Spleen (tissue), 7 donors: Measurements from ENCODE around the gene RGS9BP.

Experiments
- CTCF ChIP-seq, 11 experiments: fragments of 200-600 bp in 7 of 11; fragments of 450-650 bp in 4 of 11; sonication (generic) in 4 of 11; IDR thresholded peaks in 8 of 11; conservative IDR thresholded peaks in 3 of 11; 1 replicate in 7 of 11; 2 replicates in 4 of 11; pipeline versions ENCODE4 v1.4.0 to v1.8.0; 2016 to 2021; ENCODE audit warnings: antibody characterized with exemption in 11 of 11, inconsistent platforms in 4 of 11, mild to moderate bottlenecking in 1 of 11
- POLR2A ChIP-seq, 3 donors: fragments of 450-650 bp; IDR thresholded peaks; one replicate each; pipeline ENCODE4 v1.5.1; 2017; ENCODE audit warnings: antibody characterized with exemption in 3 of 3, mild to moderate bottlenecking in 1 of 3
- donor health status: DM: no; HTN: no; CAD: no; lungs with moderate emphysema.
- donor health status: DM: no; HTN: no; CAD: no.
- donor health status: DM: no; HTN: no; CAD: no.

DNA sequence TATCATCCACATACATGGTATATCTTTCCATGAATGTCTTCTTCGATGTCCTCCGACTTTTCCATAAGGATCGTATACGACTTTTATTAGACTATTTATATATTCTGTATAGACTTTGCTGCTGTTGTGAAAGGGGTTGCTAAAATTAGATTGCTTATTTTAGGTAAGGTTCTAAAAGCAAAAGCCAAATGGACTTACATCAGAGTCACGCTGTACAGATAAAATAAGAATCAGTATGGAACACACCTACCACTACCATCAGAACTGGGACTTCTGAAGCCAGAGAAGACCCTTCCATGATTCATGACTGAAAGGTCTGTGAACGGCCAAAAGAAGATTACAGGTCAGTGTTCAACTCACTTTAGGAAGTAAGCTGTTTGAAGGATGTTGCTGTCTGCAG is 9.6 kb upstream of the RGS9BP start:
- no peak for TF ChIP-seq CTCF (IDR thresholded peaks at IDR 0.05 in 8 of 11, conservative IDR thresholded peaks at IDR 0.05 in 3 of 11)
- no peak for TF ChIP-seq POLR2A (IDR thresholded peaks at IDR 0.05)
